SK-N-SH (cell line): Measurements from ENCODE around the gene ADCY9. TPM values are rescaled to one million over a fixed set of nuclear protein-coding genes. Genes with fewer than 3 reads are reported as not detected.

ENCODE experiments used
- CTCF ChIA-PET: fragments of 300-600, 350-600 bp; formaldehyde crosslinking; extraction: SDS; loops from one replicate; lab custom pipeline; 2021; lab: Yijun Ruan, JAX
- POLR2A ChIA-PET: fragments of 350-600 bp; sonication (Branson Sonifier 250); formaldehyde crosslinking; extraction: SDS; loops from one replicate; lab custom pipeline; 2020; ENCODE audit warnings: antibody characterized with exemption, inconsistent platforms; lab: Yijun Ruan, JAX
- DNase-seq: peaks from one replicate; pipeline ENCODE4 v3.0.0; 2012
- H2AFZ ChIP-seq: fragments of 200-600 bp; sonication (generic); 2 replicates; pipeline ENCODE4 v1.8.1; 2016; ENCODE audit warnings: antibody characterized with exemption, mild to moderate bottlenecking, low read depth
- H3F3A ChIP-seq: fragments of 200-600 bp; sonication (generic); replicated peaks from 2 replicates; pipeline ENCODE3; 2016; ENCODE audit warnings: antibody characterized with exemption, mild to moderate bottlenecking; ENCODE audit not compliant: insufficient read depth
- H3K27ac ChIP-seq, 2 experiments: fragments of 200-500 bp in 1 of 2; fragments of 200-600 bp in 1 of 2; sonication (Bioruptor generic) in 1 of 2; sonication (generic), shearing (Covaris generic) in 1 of 2; 2 replicates each; pipeline versions ENCODE4 v1.5.1 to v1.6.1; 2014 to 2016; ENCODE audit warnings: low read depth in 2 of 2, inconsistent platforms in 1 of 2, low read length in 1 of 2, mild to moderate bottlenecking in 1 of 2, mixed read lengths in 1 of 2
- H3K27me3 ChIP-seq: fragments of 200-600 bp; sonication (generic), shearing (Covaris generic); 2 replicates; pipeline ENCODE4 v1.6.1; 2016; ENCODE audit warnings: mixed run types; ENCODE audit not compliant: insufficient read depth
- H3K36me3 ChIP-seq, 2 experiments: fragments of 200-500 bp in 1 of 2; fragments of 200-600 bp in 1 of 2; sonication (Bioruptor generic) in 1 of 2; sonication (generic) in 1 of 2; replicated peaks in 1 of 2; 2 replicates each; pipeline versions ENCODE3 to v1.5.1; 2014 to 2016; ENCODE audit warnings: low read length in 1 of 2, mild to moderate bottlenecking in 1 of 2; ENCODE audit not compliant: insufficient read depth in 2 of 2, control insufficient read depth in 1 of 2
- H3K4me1 ChIP-seq, 2 experiments: fragments of 200-500 bp in 1 of 2; fragments of 200-600 bp in 1 of 2; sonication (Bioruptor generic) in 1 of 2; sonication (generic), shearing (Covaris generic) in 1 of 2; 2 replicates each; pipeline versions ENCODE4 v1.5.1 to v1.6.1; 2014 to 2016; ENCODE audit warnings: low read depth in 1 of 2, low read length in 1 of 2, mixed run types in 1 of 2; ENCODE audit not compliant: insufficient read depth in 2 of 2, control insufficient read depth in 1 of 2
- H3K4me2 ChIP-seq: fragments of 200-600 bp; sonication (generic), shearing (Covaris generic); 2 replicates; pipeline ENCODE4 v1.6.1; 2017; ENCODE audit warnings: mixed run types
- H3K4me3 ChIP-seq, 2 experiments: fragments of 200-500 bp in 1 of 2; fragments of 200-600 bp in 1 of 2; sonication (Bioruptor generic) in 1 of 2; sonication (generic), shearing (Covaris generic) in 1 of 2; 2 replicates each; pipeline versions ENCODE4 v1.5.1 to v1.8.1; 2014 to 2016; ENCODE audit warnings: low read depth in 2 of 2, inconsistent platforms in 1 of 2, low read length in 1 of 2, mild to moderate bottlenecking in 1 of 2, mixed read lengths in 1 of 2, moderate library complexity in 1 of 2
- H3K79me2 ChIP-seq: fragments of 200-600 bp; sonication (generic); 2 replicates; pipeline ENCODE4 v1.8.1; 2017; ENCODE audit warnings: mild to moderate bottlenecking; ENCODE audit not compliant: insufficient read depth
- H3K9ac ChIP-seq: fragments of 200-600 bp; sonication (generic); 2 replicates; pipeline ENCODE4 v1.6.1; 2017; ENCODE audit warnings: mixed run types
- H3K9me2 ChIP-seq: fragments of 200-600 bp; sonication (generic); 2 replicates; pipeline ENCODE4 v1.6.1; 2017; ENCODE audit warnings: mixed run types
- H3K9me3 ChIP-seq: fragments of 200-600 bp; sonication (generic); 2 replicates; pipeline ENCODE4 v1.6.1; 2017; ENCODE audit warnings: mixed run types, mild to moderate bottlenecking, moderate library complexity
- H4K20me1 ChIP-seq: fragments of 200-600 bp; sonication (generic); 2 replicates; pipeline ENCODE4 v1.6.1; 2017; ENCODE audit warnings: mild to moderate bottlenecking, mixed run types; ENCODE audit not compliant: insufficient read depth
- MAX ChIP-seq: IDR thresholded peaks from 2 replicates; pipeline ENCODE4 v1.4.0; 2012; ENCODE audit warnings: low read depth
- PBX3 ChIP-seq: IDR thresholded peaks from 2 replicates; pipeline ENCODE4; 2012
- POLR2AphosphoS5 ChIP-seq: IDR thresholded peaks from 2 replicates; pipeline ENCODE4 v1.6.1; 2012; ENCODE audit warnings: low read depth, low read length
- RAD21 ChIP-seq: IDR thresholded peaks from 2 replicates; pipeline ENCODE4 v1.6.1; 2012; ENCODE audit warnings: mild to moderate bottlenecking, low read length
- REST ChIP-seq: IDR thresholded peaks from 2 replicates; pipeline ENCODE4 v1.6.1; 2012; ENCODE audit warnings: mild to moderate bottlenecking, low read depth, low read length, moderate library complexity
- RFX5 ChIP-seq: IDR thresholded peaks from 2 replicates; pipeline ENCODE4 v1.6.1; 2012; ENCODE audit warnings: mild to moderate bottlenecking, improper control_type of control experiment, low read length
- TAF1 ChIP-seq: IDR thresholded peaks from 2 replicates; pipeline ENCODE4 v1.6.1; 2012; ENCODE audit warnings: low read depth, mild to moderate bottlenecking, low read length, moderate library complexity, borderline replicate concordance
- WGBS: methylation state at CpG from one replicate; pipeline ENCODE4 v1.1.6; 2017; ENCODE audit warnings: low lambda C conversion rate; 5-methylcytosine and 5-hydroxymethylcytosine counted together
- polyA plus RNA-seq, 3 experiments: library from polyadenylated mRNA; depleted of rRNA; stranded (reverse); fragments of >200 nt; gene quantifications; 2 replicates each; pipeline ENCODE4 v1.2.3, GENCODE V29; 2012
- TF ChIP-seq, protein P1 (sequence below): IDR thresholded peaks from 2 replicates; pipeline ENCODE4 v1.4.0; 2012; ENCODE audit warnings: low read depth, borderline replicate concordance

ADCY9 gene
- polyA plus RNA-seq, 1 of the 3 experiments (the other 2 are of a cell fraction) = 5.2 TPM

DNA sequence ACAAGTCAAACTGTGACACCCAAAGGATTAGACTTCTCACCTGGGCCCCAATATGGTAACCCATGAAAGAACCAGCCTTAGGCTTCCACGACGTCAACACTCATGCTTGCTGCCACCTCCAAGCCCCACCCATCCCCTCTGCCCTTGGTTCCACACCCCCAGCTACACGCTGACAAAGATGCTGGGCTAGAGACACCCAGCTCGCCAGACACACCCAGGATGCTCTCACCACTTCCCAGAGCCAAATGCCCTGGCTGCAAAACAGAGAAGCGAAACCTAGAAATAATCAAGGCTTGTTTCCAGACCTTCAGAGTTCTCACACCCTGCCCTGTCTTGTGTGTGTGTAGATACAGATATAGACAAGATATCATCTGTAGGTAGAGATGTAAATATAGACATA, 26.0 kb upstream of the ADCY9 start:
- no peaks in the 10 kb centered on the region for H3K27me3 ChIP-seq
- H3K36me3 ChIP-seq = no peaks in the 10 kb centered on the region
- DNase-seq = no peak
- H3K79me2 ChIP-seq = no peaks in the 10 kb centered on the region
- H3K9ac ChIP-seq = no peak overlapping the region
- no peak overlapping the region for H3K4me3 ChIP-seq
- ChIA-PET POLR2A (no interaction called here), CTCF (interaction anchor here (1.0 kb wide), 1 partner anchor 112 kb away, joined by 3 read pairs; no protein-coding TSS in a partner anchor)
- H3K4me2 ChIP-seq = no peak overlapping the region
- no peaks in the 10 kb centered on the region for H3K9me3 ChIP-seq
- H3K27ac ChIP-seq = no peak overlapping the region
- WGBS = 63% methylated on average over 5 of the region's 5 CpGs
- H4K20me1 ChIP-seq = no peaks in the 10 kb centered on the region
- TF ChIP-seq PBX3 (no peak), TAF1 (no peak), RFX5 (no peak), POLR2AphosphoS5 (no peak)
- H3K4me1 ChIP-seq = no peaks in the 10 kb centered on the region
- H2AFZ ChIP-seq = no peak overlapping the region
- H3F3A ChIP-seq = no peaks in the 10 kb centered on the region
- H3K9me2 ChIP-seq = no peaks in the 10 kb centered on the region

GRCh38 chr16:4141604-4142003, 25.4 kb upstream of the ADCY9 start:
- H3K36me3 ChIP-seq = no peaks in the 10 kb centered on the region
- H3K9me2 ChIP-seq = no peaks in the 10 kb centered on the region
- ChIA-PET POLR2A (no interaction called here), CTCF (no interaction called here)
- H3K4me1 ChIP-seq = no peaks in the 10 kb centered on the region
- no peaks in the 10 kb centered on the region for H3F3A ChIP-seq
- no peaks in the 10 kb centered on the region for H4K20me1 ChIP-seq
- no peak overlapping the region for H3K27ac ChIP-seq
- no peak for DNase-seq
- H3K4me2 ChIP-seq = no peak overlapping the region
- H3K27me3 ChIP-seq = no peaks in the 10 kb centered on the region
- H2AFZ ChIP-seq = no peak overlapping the region
- no peak for TF ChIP-seq RAD21
- H3K9ac ChIP-seq = no peak overlapping the region
- no peak overlapping the region for H3K4me3 ChIP-seq
- WGBS = 94% methylated on average over 12 of the region's 12 CpGs
- no peaks in the 10 kb centered on the region for H3K79me2 ChIP-seq
- H3K9me3 ChIP-seq = no peaks in the 10 kb centered on the region

- Histone ChIP-seq H3K9ac (no peak overlapping the region), H3K4me3 (no peak overlapping the region), H3F3A (no peaks in the 10 kb centered on the region), H4K20me1 (no peaks in the 10 kb centered on the region), H3K27ac (peak overlapping the region in 1 of 2 experiments; percentile 14; a peak in 2 of 4 replicates), H3K4me2 (no peak overlapping the region), H2AFZ (0 out of 2 replicates have a peak overlapping the region, but pooled peaks have one; percentile 55), H3K27me3 (no peaks in the 10 kb centered on the region), H3K9me2 (no peaks in the 10 kb centered on the region), H3K4me1 (no peaks in the 10 kb centered on the region), H3K36me3 (no peaks in the 10 kb centered on the region), H3K9me3 (no peaks in the 10 kb centered on the region), H3K79me2 (no peaks in the 10 kb centered on the region)
- ChIA-PET POLR2A (no interaction called here), CTCF (no interaction called here)
- peak; percentile 45; the same call in 1 of the 2 replicates for TF ChIP-seq MAX
- TF ChIP-seq, protein P1, sequence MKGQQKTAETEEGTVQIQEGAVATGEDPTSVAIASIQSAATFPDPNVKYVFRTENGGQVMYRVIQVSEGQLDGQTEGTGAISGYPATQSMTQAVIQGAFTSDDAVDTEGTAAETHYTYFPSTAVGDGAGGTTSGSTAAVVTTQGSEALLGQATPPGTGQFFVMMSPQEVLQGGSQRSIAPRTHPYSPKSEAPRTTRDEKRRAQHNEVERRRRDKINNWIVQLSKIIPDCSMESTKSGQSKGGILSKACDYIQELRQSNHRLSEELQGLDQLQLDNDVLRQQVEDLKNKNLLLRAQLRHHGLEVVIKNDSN = no peak
- TF ChIP-seq REST = no peak
- DNase-seq = no peak
- WGBS = 94% methylated on average over 3 of the region's 3 CpGs
Measured at GRCh38 chr16:4140652-4141051, 24.4 kb upstream of the ADCY9 start.
